HEK293T (cell line): ENCODE measurements around the gene LARP4B.

Experiments used
- CTCF ChIA-PET: fragments of 350-600 bp; formaldehyde crosslinking; extraction: SDS; loops from one replicate; lab custom pipeline; 2021; ENCODE audit warnings: antibody characterized with exemption, inconsistent platforms; lab: Yijun Ruan, JAX
- POLR2A ChIA-PET: fragments of 350-600 bp; formaldehyde crosslinking; extraction: SDS; loops from one replicate; lab custom pipeline; 2020; ENCODE audit warnings: antibody characterized with exemption, inconsistent platforms; lab: Yijun Ruan, JAX
- DNase-seq: peaks from one replicate; pipeline ENCODE4 v3.0.0; 2012; ENCODE audit warnings: mixed read lengths; ENCODE audit errors: extremely low spot score
- ARNT ChIP-seq: fragments of 450-650 bp; IDR thresholded peaks from 2 replicates; pipeline ENCODE4 v1.6.1; 2017; ENCODE audit warnings: mild to moderate bottlenecking
- BHLHE40 ChIP-seq: fragments of 450-650 bp; IDR thresholded peaks from 2 replicates; pipeline ENCODE4 v1.6.1; 2016; ENCODE audit warnings: mild to moderate bottlenecking, moderate library complexity, borderline replicate concordance
- CTBP1 ChIP-seq: fragments of 450-650 bp; IDR thresholded peaks from 2 replicates; pipeline ENCODE4 v1.6.1; 2016; ENCODE audit warnings: borderline replicate concordance
- ELF4 ChIP-seq: fragments of 450-650 bp; IDR thresholded peaks from 2 replicates; pipeline ENCODE4 v1.6.1; 2017; ENCODE audit warnings: antibody characterized with exemption
- FOXA1 ChIP-seq: fragments of 450-650 bp; IDR thresholded peaks from 2 replicates; pipeline ENCODE4 v1.6.1; 2016; ENCODE audit warnings: mild to moderate bottlenecking
- FOXK2 ChIP-seq: fragments of 450-650 bp; IDR thresholded peaks from 2 replicates; pipeline ENCODE4 v1.6.1; 2016; ENCODE audit warnings: mild to moderate bottlenecking
- FOXM1 ChIP-seq: fragments of 450-650 bp; IDR thresholded peaks from 2 replicates; pipeline ENCODE4 v1.6.1; 2017; ENCODE audit warnings: mild to moderate bottlenecking, borderline replicate concordance
- HDGF ChIP-seq: fragments of 450-650 bp; IDR thresholded peaks from 2 replicates; pipeline ENCODE4 v1.6.1; 2017; ENCODE audit warnings: antibody characterized with exemption, borderline replicate concordance
- L3MBTL2 ChIP-seq: fragments of 450-650 bp; conservative IDR thresholded peaks from 2 replicates; pipeline ENCODE4 v1.6.1; 2016; ENCODE audit warnings: mild to moderate bottlenecking
- LEF1 ChIP-seq: fragments of 450-650 bp; IDR thresholded peaks from 2 replicates; pipeline ENCODE4 v1.6.1; 2017; ENCODE audit warnings: mild to moderate bottlenecking, borderline replicate concordance
- NFRKB ChIP-seq: fragments of 450-650 bp; IDR thresholded peaks from 2 replicates; pipeline ENCODE4 v1.6.1; 2016; ENCODE audit warnings: mild to moderate bottlenecking, moderate library complexity
- PKNOX1 ChIP-seq: fragments of 450-650 bp; IDR thresholded peaks from 2 replicates; pipeline ENCODE4 v1.6.1; 2016
- SP1 ChIP-seq: fragments of 450-650 bp; IDR thresholded peaks from 2 replicates; pipeline ENCODE4 v1.6.1; 2017
- SUZ12 ChIP-seq: fragments of 450-650 bp; IDR thresholded peaks from 2 replicates; pipeline ENCODE4 v1.6.1; 2016; ENCODE audit warnings: mild to moderate bottlenecking
- TARDBP ChIP-seq: fragments of 450-650 bp; IDR thresholded peaks from 2 replicates; pipeline ENCODE4 v1.6.1; 2016
- ZNF384 ChIP-seq: fragments of 450-650 bp; IDR thresholded peaks from 2 replicates; pipeline ENCODE4 v1.6.1; 2016

The LARP4B gene

DNA sequence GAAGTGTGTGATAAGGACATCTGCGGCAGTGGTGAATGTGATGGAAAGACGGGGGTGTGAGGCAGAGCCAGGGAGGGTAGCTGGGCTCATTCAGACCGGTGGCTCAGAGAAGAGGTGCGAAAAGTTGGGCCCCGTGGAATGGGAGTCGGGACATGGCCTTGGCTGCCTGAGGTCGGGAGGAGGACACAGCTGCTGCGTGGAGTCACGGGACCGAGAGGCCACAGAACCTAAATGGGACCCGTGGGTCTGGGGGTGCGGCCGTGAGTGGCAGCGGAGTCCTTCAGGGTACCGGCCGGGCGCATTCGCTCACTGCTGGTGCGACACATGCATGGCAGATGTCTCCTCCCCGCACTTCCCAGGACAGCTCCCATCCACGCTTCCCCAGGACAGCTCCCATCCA is 22.9 kb upstream of the LARP4B start:
- ChIA-PET CTCF (interaction anchor here (1.1 kb wide), 1 partner anchor 14 kb away, joined by 3 read pairs; no protein-coding TSS in a partner anchor), POLR2A (no interaction called here)
- TF ChIP-seq ARNT: no peak
- TF ChIP-seq PKNOX1: no peak
- no peak for TF ChIP-seq BHLHE40
- TF ChIP-seq NFRKB: no peak
- no peak for TF ChIP-seq HDGF
- TF ChIP-seq FOXK2: no peak
- TF ChIP-seq ZNF384: no peak
- TF ChIP-seq FOXA1: no peak
- no peak for TF ChIP-seq LEF1
- no peak for TF ChIP-seq TARDBP
- TF ChIP-seq CTBP1: no peak
- DNase-seq: no peak

DNA sequence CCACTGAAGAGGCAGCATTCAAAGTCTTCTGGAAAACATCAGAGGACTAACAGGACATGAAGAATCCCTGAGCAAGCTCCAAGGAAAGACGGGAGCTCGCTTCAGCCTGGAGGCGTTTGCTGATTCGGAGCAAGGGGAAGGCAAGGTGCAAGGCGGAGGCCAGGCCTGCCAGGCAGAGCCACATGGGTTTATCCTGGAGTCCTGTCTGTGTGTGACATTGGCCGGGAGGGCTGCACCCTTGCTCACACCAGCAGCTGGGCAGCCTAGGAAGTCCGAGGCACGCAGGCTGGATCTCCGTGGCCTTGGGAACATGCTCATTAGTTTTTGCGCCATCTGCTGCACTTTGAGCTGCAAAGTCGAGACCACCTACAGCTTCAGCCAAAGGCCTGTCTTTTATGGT is 22.3 kb upstream of the LARP4B start:
- ChIA-PET POLR2A (no interaction called here), CTCF (no interaction called here)
- DNase-seq: no peak

GRCh38 chr10:949446-949845 is 17.9 kb upstream of the LARP4B start:
- DNase-seq: no peak
- ChIA-PET POLR2A (no interaction called here), CTCF (no interaction called here)
- TF ChIP-seq FOXK2: no peak
- TF ChIP-seq PKNOX1: no peak
- no peak for TF ChIP-seq LEF1
- TF ChIP-seq NFRKB: no peak
- no peak for TF ChIP-seq SP1
- no peak for TF ChIP-seq FOXA1

More for the DNA sequence above, 22.3 kb upstream of the LARP4B start:
- no peak for TF ChIP-seq CTBP1
- TF ChIP-seq ELF4: no peak
- no peak for TF ChIP-seq SP1
- no peak for TF ChIP-seq NFRKB
- TF ChIP-seq SUZ12: no peak
- TF ChIP-seq PKNOX1: no peak
- no peak for TF ChIP-seq L3MBTL2
- TF ChIP-seq ZNF384: no peak
- TF ChIP-seq FOXM1: no peak
- no peak for TF ChIP-seq ARNT
- no peak for TF ChIP-seq HDGF
- TF ChIP-seq FOXK2: no peak
- TF ChIP-seq BHLHE40: no peak
- no peak for TF ChIP-seq TARDBP
- TF ChIP-seq FOXA1: no peak
- no peak for TF ChIP-seq LEF1

GRCh38 chr10:948347-948746 is 16.8 kb upstream of the LARP4B start:
- no peak for TF ChIP-seq PKNOX1
- TF ChIP-seq FOXA1: no peak
- no peak for TF ChIP-seq FOXK2
- ChIA-PET POLR2A (no interaction called here), CTCF (no interaction called here)
- DNase-seq: no peak

- no peak for DNase-seq
- POLR2A ChIA-PET: no interaction called here
- CTCF ChIA-PET: no interaction called here
- no peak for TF ChIP-seq FOXM1
- TF ChIP-seq SP1: no peak
- TF ChIP-seq ELF4: no peak
- no peak for TF ChIP-seq TARDBP
- no peak for TF ChIP-seq ZNF384
- TF ChIP-seq PKNOX1: no peak
- no peak for TF ChIP-seq FOXA1
- no peak for TF ChIP-seq ARNT
- no peak for TF ChIP-seq CTBP1
Measured at GRCh38 chr10:947881-948280, 16.4 kb upstream of the LARP4B start.

DNA sequence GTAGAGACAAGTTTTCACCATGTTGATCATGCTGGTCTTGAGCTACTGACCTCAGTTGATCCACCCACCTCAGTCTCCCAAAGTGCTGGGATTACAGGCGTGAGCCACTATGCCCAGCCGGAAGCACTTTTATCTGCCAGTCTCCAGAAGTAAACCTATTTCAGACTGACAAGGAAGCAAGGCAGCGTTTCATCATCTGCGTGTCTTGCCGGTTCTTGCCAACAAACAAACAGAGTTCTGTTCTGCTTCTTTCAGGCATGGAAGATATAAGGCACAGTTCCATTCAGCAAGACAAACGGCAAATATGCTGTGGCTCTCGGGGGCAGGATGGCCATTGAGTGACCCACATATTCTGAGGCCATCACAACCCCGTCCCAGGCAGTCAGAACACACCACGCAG is 15.5 kb upstream of the LARP4B start:
- no peak for TF ChIP-seq HDGF
- TF ChIP-seq PKNOX1: no peak
- TF ChIP-seq FOXK2: no peak
- TF ChIP-seq L3MBTL2: no peak
- CTCF ChIA-PET: no interaction called here

More for the DNA sequence above, 15.5 kb upstream of the LARP4B start:
- POLR2A ChIA-PET: no interaction called here
- DNase-seq: no peak
